ENCODE results near the gene ADAMTS9. TPM values are rescaled to one million over a fixed set of nuclear protein-coding genes. Genes with fewer than 3 reads are reported as not detected.

The ADAMTS9 gene
- total RNA-seq, 1 donor = 0.54 TPM

GRCh38 chr3:64495781-64496334, 191.9 kb downstream of the ADAMTS9 start:
- H3K4me3 ChIP-seq (ENCODE audit: low read depth, low read length) = no peak overlapping the region
- no peak for TF ChIP-seq CTCF (IDR thresholded peaks at IDR 0.05; ENCODE audit: insufficient read depth, low read length)
- no peak for DNase-seq (ENCODE audit: low read depth)

GRCh38 chr3:64495121-64495780, 192.5 kb downstream of the ADAMTS9 start:
- H3K4me3 ChIP-seq (ENCODE audit: low read depth, low read length) = no peak overlapping the region
- DNase-seq (ENCODE audit: low read depth) = no peak
- TF ChIP-seq CTCF (IDR thresholded peaks at IDR 0.05; ENCODE audit: insufficient read depth, low read length) = no peak

- DNase-seq (ENCODE audit: low read depth) = no peak
- TF ChIP-seq CTCF (IDR thresholded peaks at IDR 0.05; ENCODE audit: insufficient read depth, low read length) = no peak
- no peak overlapping the region for H3K4me3 ChIP-seq (ENCODE audit: low read depth, low read length)
These were observed 193.3 kb downstream of the ADAMTS9 start for GRCh38 chr3:64494526-64494925.

- DNase-seq (ENCODE audit: low read depth) = no peak
- no peak for TF ChIP-seq CTCF (IDR thresholded peaks at IDR 0.05; ENCODE audit: insufficient read depth, low read length)
These were observed 194.7 kb downstream of the ADAMTS9 start for GRCh38 chr3:64493149-64493548.

GRCh38 chr3:64491843-64492242, 196.0 kb downstream of the ADAMTS9 start:
- no peak for TF ChIP-seq CTCF (IDR thresholded peaks at IDR 0.05; ENCODE audit: insufficient read depth, low read length)
- H3K4me3 ChIP-seq (ENCODE audit: low read depth, low read length) = no peak overlapping the region
- DNase-seq (ENCODE audit: low read depth) = no peak

More at GRCh38 chr3:64493149-64493548, 194.7 kb downstream of the ADAMTS9 start:
- H3K4me3 ChIP-seq (ENCODE audit: low read depth, low read length) = no peak overlapping the region

- no peak overlapping the region for H3K4me3 ChIP-seq (ENCODE audit: low read depth, low read length)
- TF ChIP-seq CTCF (IDR thresholded peaks at IDR 0.05; ENCODE audit: insufficient read depth, low read length) = no peak
- DNase-seq (ENCODE audit: low read depth) = no peak
These were observed 197.5 kb downstream of the ADAMTS9 start for GRCh38 chr3:64490180-64490724.
